Stimulated activated CD4-positive, alpha-beta T cell treated with anti-CD3 and anti-CD28 coated beads, Interleukin-15, amount 100 ng/mL, for 24 hours (primary cell): ENCODE measurements around the gene BRD9.

ENCODE experiments used
- DNase-seq: peaks from one replicate; pipeline ENCODE4 v3.0.0-alpha.2; 2020

The BRD9 gene

DNA sequence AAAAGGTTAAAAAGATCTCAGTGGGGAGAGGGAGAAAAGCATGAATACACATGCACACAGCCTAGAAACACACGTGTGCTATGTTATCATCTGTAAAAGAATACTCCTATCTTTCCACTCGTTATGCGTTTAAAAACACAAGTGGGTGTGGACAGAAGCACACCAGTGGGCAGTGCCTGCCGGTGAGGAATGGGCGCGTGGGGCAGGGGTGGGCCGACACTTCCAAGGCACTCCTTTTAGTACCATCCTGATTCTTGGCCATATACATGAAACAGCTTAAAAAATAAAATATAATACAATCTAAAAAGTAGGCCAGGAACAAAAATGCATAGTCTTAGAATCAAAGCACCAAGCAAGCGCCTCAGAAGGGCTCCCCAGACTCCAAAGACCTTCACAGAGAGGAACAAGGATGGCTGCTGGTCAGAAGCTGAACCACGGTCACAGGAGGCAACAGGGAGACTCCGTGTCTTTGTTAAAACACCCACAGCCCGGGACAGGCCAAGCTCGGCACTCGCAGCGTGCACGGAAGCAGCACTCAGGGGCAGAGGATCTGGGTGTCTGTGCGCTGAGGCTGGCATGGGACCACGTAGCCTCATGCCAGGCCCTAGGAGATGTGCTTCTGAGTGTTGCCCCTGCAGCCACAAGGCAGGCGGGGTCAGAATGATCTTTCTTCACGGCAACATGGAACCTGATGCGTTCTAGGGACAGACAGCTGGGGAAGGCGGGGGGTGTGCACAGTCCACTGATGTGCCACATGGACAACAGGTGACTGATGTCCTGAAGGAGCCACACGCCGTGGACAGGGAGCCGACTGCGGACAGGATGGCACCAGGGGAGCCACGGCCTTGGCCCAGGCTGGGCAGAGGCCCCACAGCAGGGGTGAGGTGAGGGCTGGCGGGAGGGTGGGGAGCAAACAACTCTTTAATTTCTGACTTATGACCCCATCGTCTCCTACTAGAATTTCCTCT is 15.9 kb downstream of the BRD9 start:
- no peak for DNase-seq

- DNase-seq: no peak
Observed at GRCh38 chr5:875931-876330, 16.7 kb downstream of the BRD9 start.

GRCh38 chr5:873328-873727 is 19.3 kb downstream of the BRD9 start:
- no peak for DNase-seq

DNA sequence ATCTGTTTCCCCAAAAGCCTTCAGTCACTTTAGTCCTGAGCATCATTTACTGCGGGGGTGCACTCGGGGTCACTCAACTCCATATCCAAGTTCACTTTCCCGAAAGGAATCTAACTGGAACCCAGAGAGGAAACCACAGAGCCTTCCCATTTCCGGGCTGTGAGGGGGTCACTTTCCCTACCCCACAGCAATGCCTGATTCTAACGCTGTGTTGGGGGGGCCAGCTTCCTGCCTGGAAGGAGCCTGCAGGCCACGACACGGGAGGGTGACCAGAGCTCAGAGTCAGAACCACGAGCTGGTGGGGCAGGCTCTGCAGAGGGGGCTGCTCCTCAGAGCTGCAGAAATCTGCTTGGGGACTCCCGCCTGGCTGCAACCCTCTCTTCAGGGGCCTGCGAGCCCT is 20.3 kb downstream of the BRD9 start:
- no peak for DNase-seq

- no peak for DNase-seq
Observed at GRCh38 chr5:871596-872298, 20.9 kb downstream of the BRD9 start.

DNA sequence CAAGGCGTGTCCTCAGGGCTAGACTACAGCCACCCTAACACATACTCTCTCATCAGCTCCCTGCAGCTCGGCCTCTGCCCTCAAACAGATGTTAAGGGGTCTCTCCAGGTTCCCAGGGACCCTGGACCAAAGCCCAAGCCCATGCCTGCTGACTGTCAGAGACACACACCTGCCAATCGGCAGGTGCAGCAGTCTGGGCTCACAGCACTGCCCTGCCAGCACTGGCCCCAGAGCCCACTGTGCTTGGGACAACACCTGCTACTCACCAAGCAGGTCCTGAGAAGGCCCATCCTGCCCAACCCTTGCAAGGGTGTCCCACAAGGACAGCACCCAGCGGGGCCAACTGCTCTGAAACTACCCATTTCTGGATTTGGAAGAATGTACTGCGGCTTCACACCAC is 21.6 kb downstream of the BRD9 start:
- DNase-seq: no peak

DNA sequence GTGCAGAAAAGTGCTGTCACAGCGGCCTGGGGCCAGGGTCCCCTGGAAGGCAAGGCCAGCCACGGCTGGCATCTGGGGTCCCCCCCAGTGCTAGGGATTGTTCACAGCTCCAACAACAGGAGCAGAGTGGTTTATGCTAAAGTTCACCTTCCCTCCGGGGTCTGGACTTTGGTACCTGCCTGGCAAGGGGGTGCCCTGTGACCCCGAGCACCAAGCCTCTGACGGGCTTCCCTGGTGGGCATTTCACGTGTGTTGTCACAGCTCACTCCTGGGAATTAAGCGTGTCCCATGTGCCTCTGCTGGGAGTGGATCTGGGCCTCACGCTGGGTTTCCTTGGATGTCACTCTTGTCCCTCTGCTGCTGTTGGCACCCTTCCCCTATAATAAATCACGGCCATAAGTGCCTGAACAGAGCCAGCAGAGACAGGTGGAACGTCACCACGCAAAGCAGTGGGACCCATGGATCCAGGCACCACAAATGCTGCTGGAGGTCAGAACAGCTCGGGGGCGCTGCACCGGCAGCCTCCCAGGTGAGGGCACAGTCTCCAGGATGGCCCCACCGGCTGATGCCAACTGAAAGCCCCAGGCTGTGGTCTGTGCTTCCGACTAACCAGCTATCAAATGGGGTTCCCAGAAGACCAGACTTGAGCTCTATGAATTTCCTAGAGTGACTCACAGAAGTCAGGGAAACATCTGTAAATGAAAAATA is 24.0 kb downstream of the BRD9 start:
- no peak for DNase-seq

DNA sequence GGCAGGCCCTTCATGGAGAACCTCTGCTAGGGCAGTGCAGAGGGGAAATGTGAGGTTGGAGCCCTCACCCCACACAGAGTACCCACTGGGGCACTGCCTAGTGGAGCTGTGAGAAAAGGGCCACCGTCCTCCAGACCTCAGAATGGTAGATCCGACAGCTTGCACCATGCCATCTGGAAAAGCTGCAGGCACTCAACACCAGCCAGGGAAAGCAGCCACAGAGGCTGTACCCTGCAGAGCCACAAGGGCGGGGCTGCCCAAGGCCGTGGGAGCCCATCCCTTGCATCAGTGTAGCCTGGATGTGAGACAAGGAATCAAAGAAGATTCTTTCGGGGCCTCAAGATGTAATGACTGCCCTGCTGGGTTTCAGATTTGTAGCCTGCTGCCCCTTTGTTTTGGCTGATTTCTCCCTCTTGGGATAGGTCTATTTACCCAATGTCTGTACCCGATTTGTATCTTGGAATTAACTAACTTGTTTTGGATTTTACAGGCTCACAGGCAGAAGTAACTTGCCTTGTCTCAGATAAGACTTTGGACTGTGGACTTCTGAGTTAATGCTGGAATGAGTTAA is 25.2 kb downstream of the BRD9 start:
- no peak for DNase-seq

DNA sequence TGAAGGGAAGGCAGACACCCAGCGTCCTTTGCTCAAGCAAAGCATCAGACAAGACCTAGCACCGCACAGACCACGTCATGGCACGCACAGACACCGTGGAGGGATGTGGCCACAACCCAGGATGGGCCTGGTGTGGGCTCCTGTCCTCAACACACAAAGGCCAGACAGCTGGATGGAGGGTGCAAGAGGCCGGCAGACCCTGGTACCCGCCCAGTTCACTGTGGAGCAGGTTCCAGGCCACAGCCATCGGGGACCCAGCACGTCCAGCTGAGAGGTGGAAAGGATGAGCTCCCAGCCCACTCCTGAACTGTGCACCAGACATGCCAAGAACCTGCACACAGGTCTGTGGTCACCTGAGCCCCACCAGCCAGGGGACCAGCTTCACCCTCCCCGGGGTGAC is 26.8 kb downstream of the BRD9 start:
- DNase-seq: no peak

GRCh38 chr5:865168-865521 is 27.5 kb downstream of the BRD9 start:
- no peak for DNase-seq

DNA sequence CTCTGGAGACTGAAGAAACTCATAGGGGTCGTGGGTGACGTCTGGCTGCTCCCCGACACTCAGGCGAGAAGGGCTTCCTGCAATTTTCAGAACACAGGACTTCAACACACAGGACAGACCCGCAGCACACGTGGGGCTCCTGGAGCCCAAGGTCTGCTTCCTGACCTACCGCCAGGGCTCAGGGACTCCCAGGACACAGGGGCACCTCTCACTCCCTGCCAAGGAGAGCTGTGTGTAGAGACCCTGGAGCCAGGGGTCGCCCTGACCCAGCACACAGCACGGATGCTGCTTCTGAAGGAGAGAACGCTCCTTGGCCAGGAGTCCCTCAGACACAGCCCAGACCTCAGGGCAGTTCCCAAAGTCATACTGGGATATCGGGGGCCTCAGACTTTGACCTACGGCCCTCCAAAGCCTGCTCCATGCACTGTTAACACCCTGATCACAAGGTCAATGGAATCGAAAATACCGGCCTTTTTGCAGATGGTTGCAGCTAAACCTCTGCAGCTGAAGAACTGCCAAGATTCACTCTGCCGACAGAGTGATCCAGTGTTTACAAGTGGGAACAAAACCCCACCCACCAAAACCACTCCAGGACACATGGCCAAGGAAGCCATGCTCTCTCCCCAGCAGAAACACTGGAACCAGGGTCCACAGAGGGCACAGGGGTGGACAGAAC is 28.0 kb downstream of the BRD9 start:
- DNase-seq: no peak

DNA sequence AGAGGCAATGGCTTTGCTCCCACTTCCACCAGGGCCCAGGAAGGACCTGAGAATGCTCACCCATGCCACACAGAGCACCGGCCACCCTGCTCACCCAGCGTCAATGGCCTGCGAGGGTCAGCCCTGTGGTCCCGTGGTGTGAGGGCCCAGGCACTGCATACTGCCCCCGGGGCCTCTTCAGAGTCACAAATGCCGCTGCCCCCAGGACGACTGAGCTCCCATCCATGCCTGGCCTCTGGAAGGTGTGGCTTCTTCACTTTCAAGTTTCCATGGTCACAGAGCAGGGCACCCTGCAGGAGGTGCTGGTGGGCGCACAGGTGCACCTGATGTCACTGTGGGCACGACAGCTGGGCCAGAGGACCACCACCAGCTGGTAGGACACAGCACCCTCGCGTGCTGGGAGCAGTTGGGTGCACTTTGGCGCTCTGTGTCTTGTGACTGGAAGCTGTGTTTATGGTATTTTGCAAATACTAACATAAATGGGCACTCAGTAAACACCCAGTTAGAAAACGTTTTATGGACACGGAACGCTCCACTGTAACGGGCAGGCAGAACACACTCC is 29.3 kb downstream of the BRD9 start:
- DNase-seq: no peak

- no peak for DNase-seq
Observed at GRCh38 chr5:862367-863243, 30.0 kb downstream of the BRD9 start.

GRCh38 chr5:861442-862366 is 30.9 kb downstream of the BRD9 start:
- DNase-seq: no peak

DNA sequence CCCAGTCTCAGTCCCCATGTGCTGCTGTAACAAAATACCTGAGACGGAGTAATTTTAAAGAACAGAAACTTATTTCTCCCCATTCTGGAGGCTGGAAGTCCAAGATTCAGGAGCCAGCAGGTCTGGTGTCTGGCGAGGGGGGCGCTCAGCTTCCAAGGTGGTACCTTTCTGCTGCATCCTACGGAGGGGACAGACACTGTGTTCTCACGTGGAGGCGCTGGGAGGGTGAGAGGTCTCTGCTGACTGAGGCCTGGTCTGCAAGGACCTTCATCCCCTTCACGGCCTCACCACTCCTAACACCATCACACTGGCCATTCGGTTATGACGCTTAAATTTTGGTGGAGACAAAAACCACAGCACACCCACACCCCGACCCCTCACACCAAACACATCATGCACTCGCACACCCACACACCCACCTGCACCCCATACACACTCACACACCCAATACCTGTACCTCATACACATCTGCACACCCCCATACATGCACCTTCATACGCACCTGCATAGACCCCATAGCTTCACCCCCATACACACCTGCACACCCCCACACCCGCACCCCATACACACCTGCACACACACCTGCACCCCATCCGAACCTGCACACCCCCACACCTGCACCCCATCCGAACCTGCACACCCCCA is 32.0 kb downstream of the BRD9 start:
- DNase-seq: no peak

- DNase-seq: no peak
Observed at GRCh38 chr5:859798-860296, 32.8 kb downstream of the BRD9 start.

GRCh38 chr5:859391-859790 is 33.2 kb downstream of the BRD9 start:
- no peak for DNase-seq

DNA sequence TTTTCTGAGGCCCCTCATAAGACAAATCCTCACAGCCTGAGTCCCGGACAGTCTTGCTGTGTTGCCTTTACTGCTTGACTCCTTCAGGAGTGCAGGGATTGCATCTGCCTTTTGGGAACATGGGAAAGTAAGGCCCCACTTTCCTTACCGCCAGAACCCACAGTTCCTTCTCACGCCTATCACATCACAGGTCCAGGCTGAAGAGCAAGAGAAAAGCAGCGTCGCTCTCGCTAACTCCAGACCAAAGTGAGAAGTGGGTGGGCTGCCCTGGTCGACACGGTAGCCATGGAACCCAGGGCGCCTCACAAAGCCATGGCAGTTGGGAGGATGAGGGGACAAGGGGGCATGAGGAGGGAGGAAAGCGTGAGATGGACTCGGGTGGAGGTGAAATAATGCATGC is 33.9 kb downstream of the BRD9 start:
- DNase-seq: no peak
